IPS-NIHi11 (cell line): ENCODE measurements around the gene IL2RA.
"Not testable (repeated sequence)": the region's sequence is repeated elsewhere in the genome, so short reads cannot be mapped to it uniquely, and the experiment has no call there.

Experiments used
- DNase-seq: peaks from one replicate; pipeline ENCODE4 v3.0.0; 2012; ENCODE audit warnings: mixed read lengths, low spot score

The IL2RA gene

DNA sequence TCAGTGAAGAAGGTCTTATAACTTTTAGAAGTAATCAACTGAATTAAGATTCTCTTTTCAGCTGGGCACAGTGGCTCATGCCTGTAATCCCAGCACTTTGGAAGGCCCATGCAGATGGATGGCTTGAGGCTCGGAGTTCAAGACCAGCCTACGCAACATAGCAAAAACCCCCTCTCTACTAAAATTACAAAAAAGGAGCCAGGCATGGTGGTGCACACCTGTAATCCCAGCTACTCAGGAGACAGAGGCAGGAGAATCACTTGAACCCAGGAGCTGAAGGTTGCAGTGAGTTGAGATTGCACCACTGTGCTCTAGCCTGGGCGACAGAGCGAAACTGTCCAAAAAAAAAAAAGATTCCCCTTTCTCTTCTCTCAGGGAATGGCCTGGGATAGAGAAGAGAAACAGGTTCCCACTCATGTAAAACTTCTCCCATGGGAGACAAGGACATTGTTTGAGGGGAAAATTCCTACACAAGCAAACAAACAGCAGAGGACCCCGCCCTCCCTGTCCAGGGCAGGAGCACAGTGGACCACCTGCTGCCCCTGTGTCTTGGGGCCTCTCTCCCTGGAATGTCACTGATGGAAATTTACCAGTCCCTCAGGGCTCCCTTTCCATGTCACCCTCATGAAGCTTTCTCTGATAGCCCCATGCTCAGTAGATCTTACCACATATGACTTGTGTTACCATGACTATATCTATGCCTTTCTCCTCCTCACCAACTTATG, 5.6 kb downstream of the IL2RA start:
- DNase-seq, result no peak

DNA sequence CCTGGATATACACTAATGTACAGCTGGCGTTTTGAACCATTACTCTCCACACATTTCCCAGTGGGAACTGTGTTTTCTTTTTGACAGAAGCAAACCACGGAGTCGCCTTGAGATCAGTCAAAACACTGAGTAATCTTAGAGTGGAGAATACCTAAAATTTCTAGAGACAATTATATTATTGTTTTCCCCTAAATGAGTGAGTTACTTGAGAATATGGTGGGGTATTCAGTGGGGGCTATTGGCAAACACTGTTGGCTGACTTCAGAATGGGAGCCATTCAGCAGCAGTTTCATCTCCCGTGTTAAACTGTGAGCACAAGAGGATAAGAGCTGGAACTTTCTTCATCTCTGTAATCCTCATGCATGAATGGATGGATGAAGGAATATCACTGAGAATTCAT, 6.2 kb downstream of the IL2RA start:
- DNase-seq, result no peak

DNA sequence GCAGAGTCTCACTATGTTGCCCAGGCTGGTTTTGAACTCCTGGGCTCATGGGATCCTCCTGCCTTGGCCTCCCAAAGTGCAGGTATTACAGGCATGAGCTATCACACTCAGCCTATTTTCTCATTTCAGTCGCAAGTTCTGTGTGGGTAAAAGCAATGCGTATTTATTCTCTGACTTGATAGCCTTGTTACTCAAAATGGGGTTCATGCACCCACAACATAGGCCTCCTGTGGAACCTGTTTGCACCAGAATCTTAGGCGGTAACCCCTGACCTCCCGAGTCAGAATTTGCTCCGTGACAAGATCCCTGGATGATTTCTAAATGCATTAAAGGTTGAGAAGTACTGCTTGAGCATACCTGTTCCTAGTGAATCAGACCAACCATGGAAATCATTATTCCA, 7.3 kb downstream of the IL2RA start:
- no peak for DNase-seq

DNA sequence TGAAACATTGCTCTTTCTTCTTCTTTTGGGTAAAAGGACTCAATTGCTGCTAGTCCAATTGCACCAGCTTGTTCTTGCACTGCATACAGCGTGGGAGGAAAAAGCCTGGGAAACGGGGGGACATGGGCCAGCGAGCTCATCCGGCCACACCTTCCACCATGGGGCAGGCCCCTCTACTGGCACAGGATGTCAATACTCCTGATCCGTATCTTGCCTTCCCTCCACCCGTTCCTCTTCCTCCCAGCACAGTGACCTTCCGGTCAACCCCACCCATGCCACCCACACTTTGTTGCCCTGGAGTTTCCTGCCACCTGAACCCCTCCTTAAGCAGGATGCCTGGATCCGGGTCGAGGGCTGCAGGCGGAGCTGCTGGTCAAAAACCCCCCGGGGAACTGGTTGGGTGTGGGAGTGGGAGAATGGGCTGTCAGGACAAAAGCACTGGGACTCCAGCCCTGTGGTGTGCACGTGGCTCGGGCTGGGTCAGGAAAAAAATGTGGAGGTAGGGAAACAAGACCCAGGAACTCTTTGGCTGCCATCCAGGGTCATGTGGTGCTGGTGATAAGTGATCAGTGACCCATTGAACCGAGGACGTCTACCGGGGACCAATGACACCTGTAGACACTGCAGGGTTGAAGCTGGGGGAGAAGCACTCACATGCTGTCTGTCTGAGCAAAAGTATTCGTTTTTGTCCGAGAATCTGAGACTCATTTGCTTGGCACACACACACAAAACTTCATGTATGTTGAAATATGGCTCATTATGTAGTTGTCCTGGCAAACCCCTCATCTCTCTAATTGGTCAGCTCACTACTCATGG, 8.1 kb downstream of the IL2RA start:
- no peak for DNase-seq

DNA sequence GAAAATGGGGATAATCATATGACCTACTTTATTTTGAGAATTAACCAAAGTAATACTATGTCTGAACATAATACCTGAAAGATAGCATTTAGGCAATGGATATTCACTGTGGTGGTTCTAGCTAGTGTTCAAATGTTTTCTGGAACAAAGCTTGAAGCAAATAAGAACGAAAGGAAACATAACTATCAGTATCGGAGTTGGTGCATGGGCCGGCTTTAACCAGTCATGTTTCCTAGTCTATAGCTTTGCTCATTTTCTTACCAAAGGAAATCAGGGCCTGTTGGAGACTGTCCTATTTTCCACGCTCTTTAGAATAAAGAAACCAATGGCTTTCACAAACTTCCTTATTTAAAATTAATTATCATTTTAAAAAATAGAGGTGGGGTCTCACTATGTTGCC, 8.9 kb downstream of the IL2RA start:
- no peak for DNase-seq

DNA sequence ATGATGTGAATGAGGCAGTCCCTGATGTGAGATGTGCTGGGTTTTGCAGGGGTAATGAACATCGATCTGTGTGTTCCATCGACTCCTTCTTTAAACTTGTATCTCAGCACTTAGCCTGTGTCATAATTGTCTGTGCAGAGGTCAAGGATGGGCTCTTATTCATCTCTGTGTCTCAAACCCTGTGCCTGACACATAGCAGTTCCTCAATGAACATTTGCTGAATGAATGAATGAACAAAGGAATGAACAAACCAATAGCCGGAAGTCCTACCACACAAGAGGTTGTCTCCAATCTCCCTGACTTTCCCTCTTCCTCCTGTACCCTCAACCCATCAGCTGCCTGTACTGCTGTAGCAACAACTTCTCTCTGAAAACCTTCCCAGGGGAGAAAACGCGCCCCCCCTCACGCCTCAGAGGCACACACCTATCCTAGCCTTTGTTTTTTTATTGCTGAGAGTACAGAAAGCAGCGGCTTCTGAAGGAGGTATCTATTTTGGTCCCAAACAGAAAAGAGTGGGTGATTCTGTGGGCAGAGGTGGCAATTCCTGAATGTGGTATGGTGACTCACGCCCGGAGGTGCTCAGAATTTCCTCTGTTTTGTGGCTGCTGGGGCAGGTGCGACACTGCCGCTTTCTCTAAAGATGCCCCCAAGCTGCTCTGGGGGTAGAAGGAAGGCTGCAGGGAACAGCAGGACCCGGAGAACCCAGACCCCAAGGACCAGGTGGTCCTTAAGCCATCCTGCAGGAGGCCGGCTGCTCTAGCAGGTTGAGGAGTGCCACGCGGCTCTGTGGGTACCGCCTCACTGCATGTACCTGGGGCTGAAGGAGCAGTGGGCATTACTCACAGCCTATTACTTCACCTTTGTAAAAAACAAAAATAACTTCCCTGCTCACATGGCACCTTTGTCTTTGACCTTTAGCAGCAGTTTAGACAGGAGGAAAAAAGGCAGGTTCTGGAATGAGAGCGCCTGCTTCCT, 9.6 kb downstream of the IL2RA start:
- no peak for DNase-seq

DNA sequence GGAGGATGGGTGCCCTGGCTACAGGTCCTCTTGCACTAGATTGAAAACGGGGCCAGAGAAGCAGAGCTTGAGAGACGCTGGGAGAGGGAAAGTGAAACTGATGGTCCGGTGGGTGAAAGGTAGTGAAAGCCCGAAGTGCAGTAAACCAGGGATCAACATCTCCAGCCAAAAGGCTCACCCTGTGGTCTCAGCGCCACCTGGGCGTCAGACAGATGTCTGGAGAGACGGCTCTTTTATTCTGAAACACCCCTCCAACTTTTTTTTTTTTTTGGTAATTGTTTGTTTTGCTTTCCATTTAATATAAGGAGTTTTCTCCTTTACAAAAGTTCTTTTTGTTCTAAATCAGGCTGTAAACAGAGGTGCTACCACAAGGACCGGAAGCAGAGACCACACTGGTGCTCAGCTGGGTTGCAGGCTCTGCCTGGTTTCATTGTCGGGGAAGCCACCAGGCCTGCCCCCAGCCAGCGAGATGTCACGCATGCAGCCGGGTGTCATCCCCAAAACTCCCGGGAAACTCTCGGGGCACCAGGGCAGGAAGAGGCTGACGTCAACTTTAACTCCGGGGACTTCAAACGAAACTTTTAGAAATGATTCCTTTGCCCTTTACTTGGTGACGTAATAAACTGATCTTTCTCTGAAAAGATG, 11.2 kb downstream of the IL2RA start:
- DNase-seq, result no peak

DNA sequence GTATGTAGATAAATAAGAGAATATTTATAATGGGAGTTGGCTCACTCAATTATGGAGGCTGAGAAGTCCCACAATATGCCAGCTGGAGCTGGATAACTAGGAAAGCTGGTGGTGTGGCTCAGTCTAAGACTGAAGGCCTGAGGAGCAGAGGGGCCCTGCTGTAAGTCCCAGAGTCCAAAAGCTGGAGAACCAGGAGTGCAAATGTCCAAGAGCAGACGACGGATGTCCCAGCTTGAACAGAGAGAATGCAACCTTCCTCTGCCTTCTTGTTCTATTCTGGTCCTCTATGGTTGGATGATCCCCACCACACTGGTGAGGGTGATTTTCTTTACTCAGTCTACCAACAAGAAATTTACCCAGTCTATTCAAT, 13.2 kb downstream of the IL2RA start:
- DNase-seq, result no peak

DNA sequence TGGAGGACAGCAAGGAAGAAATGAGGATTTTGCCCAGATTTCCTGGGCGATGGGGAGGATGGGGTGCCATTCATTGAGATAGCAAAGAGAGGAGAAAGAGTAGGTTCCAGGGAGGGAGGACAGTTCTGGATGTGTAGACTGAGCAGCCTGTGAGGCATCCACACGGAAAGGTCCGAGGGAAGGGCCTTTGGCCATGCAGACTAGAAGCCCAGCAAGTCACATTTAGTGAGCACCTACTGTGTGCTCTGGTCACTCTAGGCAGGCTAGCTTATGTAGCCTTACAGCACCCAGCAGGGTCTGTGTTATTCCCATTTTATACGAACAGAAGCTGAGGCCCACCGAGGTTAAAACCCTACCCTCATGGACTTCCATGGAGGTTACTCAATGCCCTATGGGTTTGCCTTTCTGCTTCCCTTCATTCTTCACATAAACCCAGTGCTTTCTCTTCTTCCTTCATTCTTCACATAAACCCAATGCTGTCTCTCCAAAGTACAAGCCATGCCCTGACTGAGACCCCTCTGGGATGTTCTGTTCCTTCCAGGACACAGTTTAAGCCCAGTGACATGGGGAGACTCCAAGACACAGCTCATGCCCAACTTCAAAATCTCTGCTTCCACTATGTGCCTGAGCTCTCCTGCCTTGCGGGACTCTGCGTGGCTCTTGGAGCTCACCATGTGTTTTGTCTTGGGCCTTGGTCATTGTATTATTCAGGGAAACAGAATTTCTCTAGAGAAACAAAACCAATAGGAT, 13.7 kb downstream of the IL2RA start:
- no peak for DNase-seq

DNA sequence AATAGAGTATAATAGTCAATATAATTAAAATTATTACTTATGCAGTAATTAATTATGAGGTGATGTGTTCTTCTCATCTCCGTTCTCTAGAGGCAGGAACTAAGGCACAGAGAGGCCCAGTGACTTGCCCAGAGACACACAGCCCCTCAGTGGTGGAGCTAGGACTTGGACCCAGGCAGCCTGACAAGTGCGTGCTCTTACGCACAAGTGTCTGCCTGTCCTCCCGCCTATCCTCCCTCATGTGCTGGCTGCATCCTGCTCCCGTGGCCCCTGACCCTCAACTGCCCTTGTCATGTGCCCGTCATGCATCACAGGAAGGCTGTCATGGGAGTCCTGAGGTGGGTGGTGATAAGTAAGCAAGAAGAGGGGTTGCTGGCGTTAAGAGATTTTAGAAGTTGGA, 14.3 kb downstream of the IL2RA start:
- no peak for DNase-seq

DNA sequence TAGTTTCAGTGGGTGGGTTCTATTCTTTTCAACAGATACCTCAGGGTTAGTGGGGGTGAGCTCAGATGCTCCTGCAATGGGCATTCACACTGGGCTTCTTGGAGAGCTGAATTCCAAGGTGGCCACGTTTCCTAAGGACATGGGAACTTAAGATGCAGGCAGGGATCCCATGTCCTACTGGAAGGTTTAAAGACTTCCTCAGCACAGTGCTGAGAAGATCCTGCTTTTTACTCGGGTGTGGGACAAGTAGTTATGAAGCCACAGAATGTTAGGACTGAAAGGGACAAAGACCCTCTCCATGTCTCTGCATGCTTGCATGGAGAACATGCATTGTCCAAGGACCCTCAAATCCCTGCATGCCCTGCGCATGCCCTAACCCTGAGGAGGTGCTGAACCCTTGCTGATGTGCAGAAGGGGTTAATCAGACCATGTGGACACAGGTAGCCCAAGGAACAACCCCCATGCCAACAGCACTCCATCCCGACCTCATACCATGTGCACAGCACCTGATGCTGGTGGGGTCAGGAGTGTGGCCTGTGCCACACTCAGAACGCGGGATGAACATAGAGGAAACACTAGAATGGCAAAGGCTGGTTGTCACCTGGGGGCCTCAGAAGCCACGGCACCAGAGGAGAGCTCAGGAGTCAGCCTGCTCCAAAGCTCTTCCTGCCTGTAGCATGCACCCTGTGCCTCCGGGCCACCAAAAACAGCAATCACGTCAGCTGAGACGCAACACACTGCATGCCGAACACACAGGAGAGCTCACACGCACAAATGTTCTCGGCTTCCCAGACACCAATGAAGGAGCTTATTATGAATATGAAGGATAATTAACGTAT, 15.2 kb downstream of the IL2RA start:
- DNase-seq, result no peak

DNA sequence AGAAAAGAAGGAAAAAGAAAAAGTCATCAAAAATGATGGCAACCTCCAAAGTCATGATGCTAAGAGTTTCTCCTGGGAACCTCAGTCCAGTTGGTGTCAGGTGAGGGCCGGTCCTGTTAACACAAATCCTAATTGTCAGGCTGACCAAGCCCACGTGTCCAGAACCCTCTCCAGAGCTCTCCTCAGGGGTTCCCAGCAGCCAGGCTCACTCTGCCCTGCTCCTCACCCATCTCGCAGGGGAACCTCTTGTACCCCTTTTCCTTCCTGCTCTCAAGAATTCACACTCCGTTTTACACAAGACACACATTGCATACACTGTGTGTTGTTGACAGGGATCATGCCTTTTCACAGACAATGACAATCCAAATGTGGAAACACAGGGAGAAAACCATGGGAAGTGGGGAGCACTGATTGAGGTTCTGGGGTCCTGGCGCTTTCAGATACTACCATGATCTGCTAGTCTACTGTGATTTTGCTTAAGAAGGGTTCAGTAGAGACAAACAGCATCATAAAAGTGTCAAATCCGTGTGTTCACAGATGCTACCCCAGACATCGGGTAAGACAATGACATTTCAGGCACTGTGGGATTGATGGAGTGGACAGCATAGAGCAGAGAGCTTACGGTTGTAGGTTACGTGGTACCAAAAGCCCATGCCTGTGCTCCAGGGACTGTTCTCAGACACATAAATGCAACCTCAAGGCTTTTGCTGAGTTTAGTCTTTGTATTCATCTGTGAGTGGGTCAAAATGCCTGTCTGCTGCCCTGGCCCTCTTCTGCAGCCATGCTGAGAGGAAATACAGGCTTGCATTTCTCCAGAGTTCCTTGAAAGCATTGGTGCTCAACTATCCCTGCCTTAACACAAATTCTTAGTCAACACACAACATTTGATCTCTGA, 16.0 kb downstream of the IL2RA start:
- no peak for DNase-seq

DNA sequence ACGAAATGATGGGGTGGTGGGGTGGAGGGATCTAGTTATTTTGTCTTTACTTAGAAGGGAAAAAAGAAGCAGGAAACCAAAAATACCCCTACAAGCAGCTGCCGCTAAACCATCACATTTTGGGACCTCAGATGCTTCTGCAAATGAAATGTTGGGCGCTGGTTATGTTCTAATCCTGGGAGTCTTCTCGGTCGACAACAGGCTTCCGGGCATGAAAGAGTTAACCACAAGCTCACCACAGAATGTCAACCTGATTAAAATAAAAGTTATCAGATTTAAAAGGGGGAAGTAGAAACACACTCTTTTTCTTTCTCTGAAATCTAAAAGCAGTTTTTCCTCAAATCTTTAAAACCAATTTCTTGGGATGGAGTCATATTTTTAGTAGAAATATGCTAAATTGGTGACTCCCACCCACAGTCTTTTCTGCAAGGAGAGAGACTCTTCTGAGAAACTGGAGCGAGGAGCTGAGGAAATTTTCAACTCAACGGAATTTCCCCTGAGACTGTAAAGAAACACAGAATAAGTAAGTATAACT, 16.8 kb downstream of the IL2RA start:
- no peak for DNase-seq

DNA sequence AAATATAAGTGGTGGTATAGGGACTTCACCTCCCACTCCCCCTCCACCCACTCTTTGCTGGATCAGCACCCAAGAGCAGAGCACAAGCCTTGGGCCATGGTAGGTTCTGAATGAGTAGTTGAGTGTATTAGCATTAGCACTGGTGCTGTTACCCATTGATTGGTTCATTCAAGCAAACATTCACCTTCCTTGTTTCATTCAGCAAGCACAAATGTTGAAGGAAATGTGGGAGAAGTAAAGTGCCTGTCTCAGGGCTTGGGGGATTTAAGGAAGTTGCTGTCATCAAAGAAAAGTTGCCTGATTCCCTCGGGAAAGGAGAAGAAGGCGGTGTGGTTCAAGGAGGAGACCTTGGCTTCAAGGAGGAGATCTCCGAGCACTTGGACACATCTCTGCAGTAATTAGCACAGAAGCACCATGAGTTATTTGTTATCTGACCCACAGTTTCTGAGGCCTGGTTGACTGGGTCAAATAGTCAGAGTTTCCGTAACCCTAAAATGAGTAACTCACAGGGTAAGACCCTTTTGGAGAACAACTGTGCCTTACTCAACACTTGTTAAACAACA, 17.3 kb downstream of the IL2RA start:
- DNase-seq, result no peak

DNA sequence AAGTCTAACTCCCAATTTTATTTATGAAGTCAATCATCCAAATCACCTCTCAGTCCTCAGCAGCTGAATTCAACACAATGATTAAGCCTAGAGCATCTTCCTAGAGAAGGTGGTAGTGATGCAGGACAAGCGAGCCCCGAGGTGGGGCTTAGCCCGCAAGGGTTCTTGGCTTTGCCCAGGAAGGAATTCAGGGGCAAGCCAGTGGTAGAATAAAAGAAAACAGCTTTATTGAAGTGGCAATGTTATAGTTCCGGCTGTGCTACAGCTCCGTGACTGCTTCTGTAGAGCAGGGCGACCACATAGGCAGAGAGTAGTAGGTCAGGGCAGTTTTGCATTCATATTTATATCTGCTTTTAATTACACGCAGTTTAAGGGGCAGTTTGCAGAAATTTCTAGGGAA, 18.1 kb downstream of the IL2RA start:
- no peak for DNase-seq

DNA sequence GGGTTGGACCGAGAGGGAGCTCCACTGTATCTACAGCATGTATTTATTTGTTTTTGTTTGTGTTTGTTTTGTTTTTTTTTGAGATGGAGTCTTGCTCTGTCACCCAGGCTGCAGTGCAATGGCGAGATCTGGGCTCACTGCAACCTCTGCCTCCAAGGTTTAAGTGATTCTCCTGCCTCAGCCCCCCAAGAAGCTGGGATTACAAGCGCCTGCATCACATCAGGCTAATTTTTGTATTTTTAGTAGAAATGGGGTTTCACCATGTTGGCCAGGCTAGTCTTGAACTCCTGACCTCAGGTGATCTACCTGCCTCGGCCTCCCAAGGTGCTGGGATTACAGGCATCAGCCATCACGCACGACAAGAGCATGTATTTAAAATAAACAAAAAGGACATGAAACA, 18.8 kb downstream of the IL2RA start:
- DNase-seq, result not testable (repeated sequence)

DNA sequence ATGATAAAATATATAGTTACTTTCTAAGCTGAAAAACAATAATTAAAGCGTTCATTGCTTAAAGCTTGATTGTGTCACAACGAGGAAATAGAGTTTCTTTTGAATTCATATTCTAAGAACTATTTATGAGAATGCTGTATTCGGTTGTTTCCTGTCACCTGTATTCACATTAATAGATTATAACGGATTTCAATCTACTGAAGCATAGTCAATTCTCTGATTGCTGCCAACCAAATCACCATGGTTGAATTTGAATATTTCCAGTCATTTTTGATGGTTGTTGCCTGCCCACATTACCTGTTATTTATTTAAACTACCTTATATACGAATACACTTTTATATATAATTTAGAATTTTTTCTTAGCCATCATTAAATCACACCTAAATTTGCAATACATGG, 22.0 kb downstream of the IL2RA start:
- DNase-seq, result no peak

DNA sequence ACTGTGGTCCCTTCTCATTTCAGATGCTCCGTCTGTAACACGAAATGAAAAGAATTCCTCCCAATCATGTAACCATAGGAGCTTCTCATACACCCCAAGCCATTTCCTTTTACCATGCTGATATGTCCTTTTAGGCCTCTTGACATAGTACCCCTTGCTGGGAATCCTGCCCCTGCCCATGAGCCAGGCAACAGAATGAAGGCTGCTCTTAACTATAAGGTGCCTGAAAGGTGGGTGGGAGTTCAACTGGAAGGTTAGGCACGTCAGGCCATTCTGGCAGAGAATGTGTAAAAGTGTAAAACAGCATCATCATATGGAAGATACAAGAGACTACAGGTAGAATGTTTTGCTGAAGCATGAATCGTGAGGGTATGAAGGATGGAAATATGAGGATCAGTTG, 22.5 kb downstream of the IL2RA start:
- DNase-seq, result no peak
